A673 (cell line): ENCODE data around the gene PARVA. TPM values are rescaled to one million over a fixed set of nuclear protein-coding genes. Genes with fewer than 3 reads are reported as not detected.

Experiments used
- BruUV-seq: library from RNA; stranded (reverse); fragments of 400-500 nt; replicated peaks from 2 replicates; lab custom pipeline; 2021; lab: Mats Ljungman, UMichigan
- CTCF ChIA-PET: fragments of 300-600 bp; sonication (Branson Sonifier 250); formaldehyde crosslinking; loops from one replicate; lab custom pipeline; 2022; ENCODE audit warnings: antibody characterized with exemption; lab: Charles Lee
- POLR2A ChIA-PET: fragments of 300-600 bp; sonication (Branson Sonifier 250); formaldehyde crosslinking; loops from one replicate; lab custom pipeline; 2022; ENCODE audit warnings: antibody characterized with exemption; ENCODE audit not compliant: low non-redundant PET; lab: Charles Lee
- DNase-seq: peaks from one replicate; pipeline ENCODE4 v3.0.0-alpha.2; 2015; ENCODE audit warnings: low spot score
- H3K27ac ChIP-seq: fragments of 200-600 bp; sonication (generic); 2 replicates; pipeline ENCODE4 v1.5.1; 2016; ENCODE audit warnings: mixed run types, low read depth, mild to moderate bottlenecking, mixed read lengths, antibody characterized with exemption, low read length; ENCODE audit not compliant: poor library complexity, severe bottlenecking
- H3K27me3 ChIP-seq: fragments of 200-600 bp; sonication (generic); replicated peaks from 2 replicates; pipeline ENCODE4 v1.6.1; 2017; ENCODE audit warnings: mixed run types, low read depth, mild to moderate bottlenecking, mixed read lengths, antibody characterized with exemption, low read length; ENCODE audit not compliant: insufficient read depth, poor library complexity
- H3K36me3 ChIP-seq: fragments of 200-600 bp; sonication (generic); 2 replicates; pipeline ENCODE4 v1.6.1; 2016; ENCODE audit warnings: mixed run types, mild to moderate bottlenecking, mixed read lengths, antibody characterized with exemption, low read length; ENCODE audit not compliant: insufficient read depth, poor library complexity, severe bottlenecking
- H3K4me1 ChIP-seq: fragments of 200-600 bp; sonication (generic); 2 replicates; pipeline ENCODE4 v1.6.1; 2017; ENCODE audit warnings: mixed run types, mild to moderate bottlenecking, mixed read lengths, antibody characterized with exemption, low read length; ENCODE audit not compliant: insufficient read depth, poor library complexity, severe bottlenecking
- H3K4me3 ChIP-seq: fragments of 200-600 bp; sonication (generic); 2 replicates; pipeline ENCODE4 v1.5.1; 2016; ENCODE audit warnings: low read depth, mixed run types, mild to moderate bottlenecking, mixed read lengths, low read length; ENCODE audit not compliant: poor library complexity, severe bottlenecking
- H3K9me3 ChIP-seq: fragments of 200-600 bp; sonication (generic); 2 replicates; pipeline ENCODE4 v1.6.1; 2016; ENCODE audit warnings: mixed run types, low read depth, mild to moderate bottlenecking, mixed read lengths, antibody characterized with exemption, low read length; ENCODE audit not compliant: poor library complexity, severe bottlenecking
- EZH2 ChIP-seq: fragments of 200-600 bp; sonication (generic); IDR thresholded peaks from 2 replicates; pipeline ENCODE4 v1.6.1; 2017; ENCODE audit warnings: borderline replicate concordance, low read depth, mild to moderate bottlenecking, mixed read lengths, antibody characterized with exemption, low read length; ENCODE audit not compliant: poor library complexity, severe bottlenecking
- intact Hi-C: fragments of 100-400 bp; cut with micrococcal nuclease; formaldehyde crosslinking; loops from one replicate; pipeline ENCODE4 v1.10.0; 2022; ENCODE audit not compliant: unreplicated experiment
- total RNA-seq: library from RNA; stranded (reverse); gene quantifications from 2 replicates; pipeline ENCODE4 v1.2.3, GENCODE V29; 2021
- TF ChIP-seq, protein P1 (sequence below): fragments of 300-800, 200-600 bp; sonication (generic); conservative IDR thresholded peaks from 2 replicates; pipeline ENCODE4 v1.5.1; 2017; ENCODE audit warnings: low read depth, mild to moderate bottlenecking, antibody characterized with exemption, low read length, moderate library complexity, mixed read lengths

PARVA gene
- total RNA-seq, 1 experiment from 2014 or later, result 15.2 TPM

DNA sequence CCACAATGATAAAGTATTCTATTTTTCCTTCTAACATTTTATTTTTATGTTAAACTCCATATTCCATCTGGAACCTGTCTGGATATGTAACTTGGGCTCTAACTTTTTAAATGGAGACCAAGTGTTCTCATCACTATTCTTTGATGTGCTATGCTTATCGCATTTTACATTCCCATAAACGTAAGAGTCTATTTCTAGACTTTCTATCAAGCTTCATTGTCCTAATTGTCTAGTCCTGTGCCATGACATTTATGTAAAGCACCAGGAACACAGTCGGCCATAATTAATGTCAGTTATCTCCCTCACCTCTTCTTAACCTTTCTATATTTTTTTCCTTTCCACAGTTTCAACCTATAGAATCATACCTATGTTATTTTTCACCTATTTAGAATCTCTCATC is 183.0 kb downstream of the PARVA start:
- POLR2A ChIA-PET, result no interaction called here
- Histone ChIP-seq H3K4me3 (no peak overlapping the region), H3K4me1 (no peaks in the 10 kb centered on the region), H3K27me3 (no peaks in the 10 kb centered on the region), H3K27ac (no peak overlapping the region), H3K36me3 (no peaks in the 10 kb centered on the region), H3K9me3 (no peaks in the 10 kb centered on the region)
- DNase-seq, result no peak
- CTCF ChIA-PET, result no interaction called here
- intact Hi-C loops, result no loop called here
- no peak for TF ChIP-seq EZH2
- TF ChIP-seq, protein P1, sequence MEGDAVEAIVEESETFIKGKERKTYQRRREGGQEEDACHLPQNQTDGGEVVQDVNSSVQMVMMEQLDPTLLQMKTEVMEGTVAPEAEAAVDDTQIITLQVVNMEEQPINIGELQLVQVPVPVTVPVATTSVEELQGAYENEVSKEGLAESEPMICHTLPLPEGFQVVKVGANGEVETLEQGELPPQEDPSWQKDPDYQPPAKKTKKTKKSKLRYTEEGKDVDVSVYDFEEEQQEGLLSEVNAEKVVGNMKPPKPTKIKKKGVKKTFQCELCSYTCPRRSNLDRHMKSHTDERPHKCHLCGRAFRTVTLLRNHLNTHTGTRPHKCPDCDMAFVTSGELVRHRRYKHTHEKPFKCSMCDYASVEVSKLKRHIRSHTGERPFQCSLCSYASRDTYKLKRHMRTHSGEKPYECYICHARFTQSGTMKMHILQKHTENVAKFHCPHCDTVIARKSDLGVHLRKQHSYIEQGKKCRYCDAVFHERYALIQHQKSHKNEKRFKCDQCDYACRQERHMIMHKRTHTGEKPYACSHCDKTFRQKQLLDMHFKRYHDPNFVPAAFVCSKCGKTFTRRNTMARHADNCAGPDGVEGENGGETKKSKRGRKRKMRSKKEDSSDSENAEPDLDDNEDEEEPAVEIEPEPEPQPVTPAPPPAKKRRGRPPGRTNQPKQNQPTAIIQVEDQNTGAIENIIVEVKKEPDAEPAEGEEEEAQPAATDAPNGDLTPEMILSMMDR, result no peak
- no TSS peak for BruUV-seq

DNA sequence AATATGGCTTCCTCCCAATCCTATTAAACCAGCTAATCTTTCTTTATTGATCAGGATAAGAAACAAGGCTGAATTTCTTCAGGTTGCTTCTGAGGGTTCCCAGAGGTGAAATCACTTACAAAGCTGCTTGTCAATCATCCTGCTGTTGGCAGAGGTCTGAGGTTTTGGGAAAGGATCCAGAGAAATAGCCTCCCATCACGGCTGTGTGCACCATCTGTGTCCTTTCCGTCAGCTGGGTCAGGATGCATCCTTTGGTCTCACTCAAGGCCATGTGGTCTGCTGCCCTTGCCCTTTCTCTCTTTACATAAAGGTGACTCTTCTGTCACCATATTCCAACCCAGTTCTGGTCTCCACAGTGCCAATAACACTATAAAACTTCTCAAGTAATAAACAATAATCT is 183.5 kb downstream of the PARVA start:
- no TSS peak for BruUV-seq
- Histone ChIP-seq H3K27me3 (no peaks in the 10 kb centered on the region), H3K4me1 (no peaks in the 10 kb centered on the region), H3K4me3 (no peak overlapping the region), H3K36me3 (no peaks in the 10 kb centered on the region), H3K27ac (no peak overlapping the region), H3K9me3 (no peaks in the 10 kb centered on the region)
- no peak for DNase-seq
- intact Hi-C loops, result no loop called here
- POLR2A ChIA-PET, result no interaction called here
- no peak for TF ChIP-seq EZH2
- TF ChIP-seq, protein P1, result no peak
- CTCF ChIA-PET, result no interaction called here

DNA sequence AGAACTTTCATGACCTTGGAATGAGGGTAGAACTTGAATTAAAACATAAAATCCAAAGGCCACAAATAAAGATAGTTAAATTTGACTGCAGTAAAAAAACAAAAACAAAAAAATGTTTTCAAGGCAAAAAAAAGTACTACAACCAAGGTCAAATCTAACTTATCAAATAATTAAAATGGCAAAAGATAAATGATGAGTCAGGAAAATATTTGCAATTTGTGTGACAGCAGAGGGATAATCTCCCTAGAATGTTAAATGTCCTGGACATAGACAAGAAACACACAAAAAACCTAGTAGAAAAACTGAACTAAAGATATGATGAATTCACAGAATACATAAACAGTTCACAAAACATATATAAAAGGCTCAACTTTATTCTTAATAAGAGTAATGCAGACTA is 186.6 kb downstream of the PARVA start:
- CTCF ChIA-PET, result no interaction called here

More for the DNA sequence above, 186.6 kb downstream of the PARVA start:
- no peaks in the 10 kb centered on the region for H3K36me3 ChIP-seq
- H3K4me3 ChIP-seq, result no peak overlapping the region
- intact Hi-C loops, result no loop called here
- H3K27me3 ChIP-seq, result no peaks in the 10 kb centered on the region
- TF ChIP-seq EZH2, result no peak
- TF ChIP-seq, protein P1, result no peak
- POLR2A ChIA-PET, result no interaction called here
- H3K27ac ChIP-seq, result no peak overlapping the region
- no peak for DNase-seq
- no peaks in the 10 kb centered on the region for H3K4me1 ChIP-seq
- no TSS peak for BruUV-seq
- no peaks in the 10 kb centered on the region for H3K9me3 ChIP-seq
